ENCODE measurements around the gene PTPN7. TPM values are rescaled to one million over a fixed set of nuclear protein-coding genes. Genes with fewer than 3 reads are reported as not detected.

Gene PTPN7
- total RNA-seq, result 1 to 10 TPM in 1 of 4 donors, under 1 TPM in 2, not detected in 1; 0.42 to 2.7 (median 0.60) TPM

DNA sequence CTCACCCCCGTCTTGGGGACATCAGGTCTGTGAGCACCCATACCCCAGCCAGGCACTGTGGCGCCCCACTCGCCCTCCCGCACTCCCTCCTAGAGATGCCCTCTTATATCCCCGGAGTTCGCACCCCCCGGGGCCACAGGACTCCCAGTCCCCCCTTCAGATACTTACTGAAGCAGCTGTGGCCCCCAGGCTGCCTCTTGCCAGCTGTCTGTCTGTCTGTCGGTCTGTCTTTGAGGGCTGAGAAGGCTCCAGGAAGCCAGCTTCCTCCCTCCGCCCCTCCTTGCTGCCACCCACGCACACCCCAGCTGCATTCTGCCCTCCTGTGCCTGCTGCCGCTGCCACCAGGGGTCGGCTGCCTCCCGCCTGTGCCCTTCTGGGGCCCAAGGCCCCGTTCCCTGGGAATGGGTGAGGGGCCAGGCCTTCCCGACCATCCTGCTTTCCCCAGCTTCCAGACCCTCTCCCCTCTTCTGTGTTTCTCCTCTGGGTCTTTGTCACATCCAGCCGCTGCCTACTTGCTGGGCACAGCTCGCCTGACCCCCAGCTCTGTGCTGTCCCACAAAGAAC is at the start of gene PTPN7:
TSS of gene PTPN7 (minus strand) at position 226 of the 564 bp plus-strand sequence. CDS start 1,200 bp downstream, outside the sequence.
- TF ChIP-seq POLR2A (IDR thresholded peaks at IDR 0.05), result no peak
- TF ChIP-seq POLR2AphosphoS5 (IDR thresholded peaks at IDR 0.05), result no peak
- TF ChIP-seq, protein P1, sequence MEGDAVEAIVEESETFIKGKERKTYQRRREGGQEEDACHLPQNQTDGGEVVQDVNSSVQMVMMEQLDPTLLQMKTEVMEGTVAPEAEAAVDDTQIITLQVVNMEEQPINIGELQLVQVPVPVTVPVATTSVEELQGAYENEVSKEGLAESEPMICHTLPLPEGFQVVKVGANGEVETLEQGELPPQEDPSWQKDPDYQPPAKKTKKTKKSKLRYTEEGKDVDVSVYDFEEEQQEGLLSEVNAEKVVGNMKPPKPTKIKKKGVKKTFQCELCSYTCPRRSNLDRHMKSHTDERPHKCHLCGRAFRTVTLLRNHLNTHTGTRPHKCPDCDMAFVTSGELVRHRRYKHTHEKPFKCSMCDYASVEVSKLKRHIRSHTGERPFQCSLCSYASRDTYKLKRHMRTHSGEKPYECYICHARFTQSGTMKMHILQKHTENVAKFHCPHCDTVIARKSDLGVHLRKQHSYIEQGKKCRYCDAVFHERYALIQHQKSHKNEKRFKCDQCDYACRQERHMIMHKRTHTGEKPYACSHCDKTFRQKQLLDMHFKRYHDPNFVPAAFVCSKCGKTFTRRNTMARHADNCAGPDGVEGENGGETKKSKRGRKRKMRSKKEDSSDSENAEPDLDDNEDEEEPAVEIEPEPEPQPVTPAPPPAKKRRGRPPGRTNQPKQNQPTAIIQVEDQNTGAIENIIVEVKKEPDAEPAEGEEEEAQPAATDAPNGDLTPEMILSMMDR (IDR thresholded peaks at IDR 0.05), result no peak
- TF ChIP-seq EP300 (IDR thresholded peaks at IDR 0.05), result no peak
- H3K36me3 ChIP-seq, result no peaks in the 10 kb centered on the region
- WGBS, result 67% methylated on average over 15 of the region's 17 CpGs
- peak within 1 kb of the TSS; percentile 29 for H3K4me3 ChIP-seq
- peak within 1 kb of the TSS; percentile 25 for H3K27ac ChIP-seq
- no peak for DNase-seq (ENCODE audit: low spot score in 2 of 2)
- no peaks in the 10 kb centered on the region for H3K9me3 ChIP-seq
- no peaks in the 10 kb centered on the region for H3K27me3 ChIP-seq
- H3K4me1 ChIP-seq, result peaks cover 1% of the 10 kb centered on the region

DNA sequence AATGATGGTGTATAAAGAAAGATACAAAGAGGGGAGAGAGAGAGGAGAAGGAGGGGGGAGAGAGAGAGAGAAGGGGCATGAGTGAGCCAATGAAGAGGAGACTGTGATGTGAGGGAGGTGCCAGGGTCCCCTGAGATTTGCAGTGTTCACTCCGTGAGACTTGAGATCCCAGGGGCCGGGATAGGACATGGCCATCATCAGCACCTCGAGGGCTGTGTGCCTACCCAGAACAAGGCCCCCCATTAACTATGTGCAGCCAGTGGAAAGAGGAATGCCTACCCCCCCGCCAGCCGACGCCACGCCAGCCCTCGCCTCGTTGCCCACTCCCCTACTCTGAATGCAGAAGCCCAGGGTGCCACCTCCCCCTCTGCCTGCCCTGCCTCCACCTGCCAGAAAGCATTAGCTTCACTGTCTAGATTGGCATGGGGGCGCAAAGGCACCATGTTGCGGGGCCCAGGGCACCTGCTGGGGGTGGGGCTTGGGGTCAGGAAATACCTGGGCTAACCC is 48.0 kb upstream of the PTPN7 start:
- 79% methylated on average over 11 of the region's 11 CpGs for WGBS
- peaks cover 32% of the 10 kb centered on the region for H3K27me3 ChIP-seq
- no peak overlapping the region for H3K4me3 ChIP-seq
- TF ChIP-seq POLR2A (IDR thresholded peaks at IDR 0.05) (no peak), POLR2AphosphoS5 (IDR thresholded peaks at IDR 0.05) (no peak), EP300 (IDR thresholded peaks at IDR 0.05) (no peak)
- TF ChIP-seq, protein P1 (IDR thresholded peaks at IDR 0.05), result no peak
- peaks cover 6% of the 10 kb centered on the region for H3K4me1 ChIP-seq
- no peak for DNase-seq (ENCODE audit: low spot score in 2 of 2)
- no peaks in the 10 kb centered on the region for H3K9me3 ChIP-seq
- H3K27ac ChIP-seq, result no peak overlapping the region
- no peaks in the 10 kb centered on the region for H3K36me3 ChIP-seq

DNA sequence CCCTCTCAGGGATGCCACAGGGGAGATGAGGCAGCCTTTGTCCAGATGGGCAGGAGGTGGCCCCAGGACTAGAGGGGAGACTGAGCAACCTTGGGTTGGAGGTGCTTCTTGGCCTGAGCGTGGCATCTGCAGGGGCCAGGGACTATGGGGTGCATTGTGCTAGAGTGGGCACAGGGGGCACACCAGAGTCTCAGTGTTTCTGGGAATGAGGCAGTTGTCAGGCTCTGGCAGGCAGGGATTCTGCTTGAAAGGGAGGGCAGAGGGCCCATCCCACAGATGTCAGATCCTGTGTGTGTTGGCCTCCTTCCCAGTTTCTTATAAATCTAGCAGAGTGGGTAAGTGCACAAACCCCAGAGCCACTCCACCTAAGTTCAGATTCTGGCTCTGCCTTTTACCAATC is 46.9 kb upstream of the PTPN7 start:
- peaks cover 27% of the 10 kb centered on the region for H3K27me3 ChIP-seq
- TF ChIP-seq, protein P1 (IDR thresholded peaks at IDR 0.05), result no peak
- TF ChIP-seq POLR2A (IDR thresholded peaks at IDR 0.05), result no peak
- no peak for TF ChIP-seq EP300 (IDR thresholded peaks at IDR 0.05)
- no peak for TF ChIP-seq POLR2AphosphoS5 (IDR thresholded peaks at IDR 0.05)

DNA sequence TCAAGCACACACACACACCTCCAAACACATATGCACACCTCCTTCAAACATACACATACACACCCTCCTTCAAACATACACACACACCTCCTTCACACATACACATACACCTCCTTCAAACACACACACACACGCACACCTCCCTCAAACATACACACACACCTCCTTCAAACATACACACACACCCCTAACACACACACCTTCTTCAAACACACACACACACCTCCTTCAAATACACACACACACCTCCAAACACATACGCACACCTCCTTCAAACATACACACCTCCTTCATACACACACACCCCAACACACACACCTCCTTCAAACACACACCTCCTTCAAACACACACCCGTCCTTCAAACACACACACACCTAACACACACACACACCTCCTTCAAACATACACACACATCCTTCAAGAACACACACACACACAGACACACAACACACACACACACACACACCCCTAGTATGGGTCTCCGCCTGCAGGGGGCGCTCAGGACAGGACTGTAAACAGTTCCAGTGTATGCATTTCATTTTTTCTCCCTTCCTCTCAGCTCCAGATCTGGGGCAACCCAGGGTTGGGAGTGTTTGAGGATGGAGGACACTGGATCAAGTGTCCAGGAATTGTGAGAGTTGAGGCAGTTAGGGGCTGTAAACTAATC is 45.3 kb upstream of the PTPN7 start:
- Histone ChIP-seq H3K27me3 (peaks cover 19% of the 10 kb centered on the region), H3K9me3 (no peaks in the 10 kb centered on the region), H3K27ac (no peak overlapping the region), H3K36me3 (no peaks in the 10 kb centered on the region), H3K4me3 (no peak overlapping the region), H3K4me1 (peaks cover 6% of the 10 kb centered on the region)
- TF ChIP-seq POLR2AphosphoS5 (IDR thresholded peaks at IDR 0.05), result no peak
- WGBS, result 76% methylated on average over 5 of the region's 5 CpGs
- no peak for DNase-seq (ENCODE audit: low spot score in 2 of 2)

More for the DNA sequence above, 46.9 kb upstream of the PTPN7 start:
- no peak overlapping the region for H3K27ac ChIP-seq
- WGBS, result 57% methylated on average over 1 of the region's 1 CpG
- H3K9me3 ChIP-seq, result no peaks in the 10 kb centered on the region
- DNase-seq (ENCODE audit: low spot score in 2 of 2), result no peak
- H3K4me3 ChIP-seq, result no peak overlapping the region
- H3K4me1 ChIP-seq, result peaks cover 6% of the 10 kb centered on the region
- H3K36me3 ChIP-seq, result no peaks in the 10 kb centered on the region

DNA sequence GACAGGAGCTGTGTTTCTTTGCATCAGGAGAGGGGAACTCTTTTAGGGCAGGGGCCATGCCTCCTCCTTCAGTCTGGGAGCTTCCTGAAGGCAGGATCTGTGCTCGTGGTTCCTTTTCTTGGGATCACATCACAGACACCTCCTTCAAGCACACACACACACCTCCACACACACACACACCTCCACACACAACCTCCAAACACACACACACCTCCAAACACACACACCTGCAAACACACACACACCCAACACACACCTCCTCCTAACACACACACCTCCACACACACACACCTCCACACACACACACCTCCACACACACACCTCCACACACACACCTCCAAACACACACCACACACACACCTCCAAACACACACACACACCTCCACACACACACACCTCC is 43.7 kb upstream of the PTPN7 start:
- WGBS, result 62% methylated on average over 1 of the region's 1 CpG
- Histone ChIP-seq H3K4me3 (no peak overlapping the region), H3K9me3 (no peaks in the 10 kb centered on the region), H3K27ac (no peak overlapping the region), H3K36me3 (no peaks in the 10 kb centered on the region), H3K27me3 (peaks cover 22% of the 10 kb centered on the region), H3K4me1 (peaks cover 21% of the 10 kb centered on the region)
- DNase-seq (ENCODE audit: low spot score in 2 of 2), result no peak
- TF ChIP-seq POLR2AphosphoS5 (IDR thresholded peaks at IDR 0.05), result no peak
- TF ChIP-seq, protein P1 (IDR thresholded peaks at IDR 0.05), result no peak
